Adrenal gland (tissue), 12 donors: ENCODE data around the gene KRTCAP2. TPM values are rescaled to one million over a fixed set of nuclear protein-coding genes. Genes with fewer than 3 reads are reported as not detected.
A peak's percentile ranks its signal among the peaks of the same experiment; 100 is the strongest.
"Not testable (repeated sequence)": the region's sequence is repeated elsewhere in the genome, so short reads cannot be mapped to it uniquely, and the experiment has no call there.

ENCODE experiments used
- DNase-seq, 7 donors: peaks; one replicate each; pipeline ENCODE4 v3.0.0-alpha.2; 2019 to 2020
- H3K27ac ChIP-seq, 5 donors: fragments of 200-600 bp; sonication (generic) in 4 of 5; 1 replicate in 3 of 5; 2 replicates in 2 of 5; pipeline versions ENCODE4 v1.5.1 to v1.8.0; 2016 to 2020; ENCODE audit warnings: mild to moderate bottlenecking in 1 of 5
- H3K27me3 ChIP-seq: fragments of 200-600 bp; 2 replicates; pipeline ENCODE4 v1.8.0; 2021
- H3K36me3 ChIP-seq, 2 donors: fragments of 200-600 bp; replicated peaks in 1 of 2; 1 replicate in 1 of 2; 2 replicates in 1 of 2; pipeline versions ENCODE4 v1.5.1 to v1.8.0; 2018 to 2022
- H3K4me1 ChIP-seq, 2 donors: fragments of 200-600 bp; replicated peaks in 1 of 2; 1 replicate in 1 of 2; 2 replicates in 1 of 2; pipeline versions ENCODE4 v1.5.1 to v1.8.0; 2018 to 2021
- H3K4me3 ChIP-seq, 4 donors: fragments of 200-600 bp; sonication (generic) in 3 of 4; one replicate each; pipeline ENCODE4 v1.5.1; 2016 to 2018
- H3K9me3 ChIP-seq, 3 donors: fragments of 200-600 bp; sonication (generic) in 1 of 3; replicated peaks in 1 of 3; 1 replicate in 2 of 3; 2 replicates in 1 of 3; pipeline versions ENCODE4 v1.5.1 to v1.8.0; 2016 to 2021
- CTCF ChIP-seq, 6 experiments: fragments of 450-650 bp in 4 of 6; fragments of 200-600 bp in 2 of 6; sonication (generic) in 1 of 6; IDR thresholded peaks; 1 replicate in 5 of 6; 2 replicates in 1 of 6; pipeline versions ENCODE4 v1.5.1 to v1.8.0; 2016 to 2021; ENCODE audit warnings: antibody characterized with exemption in 6 of 6, mild to moderate bottlenecking in 2 of 6, moderate library complexity in 1 of 6
- POLR2A ChIP-seq, 2 donors: fragments of 450-650 bp; IDR thresholded peaks; one replicate each; pipeline ENCODE4 v1.6.1; 2017; ENCODE audit warnings: antibody characterized with exemption in 2 of 2, mild to moderate bottlenecking in 2 of 2, moderate library complexity in 1 of 2
- WGBS, 4 donors: extraction: QIAGEN DNeasy Blood & Tissue Kit in 2 of 4; methylation state at CpG; one replicate each; pipeline versions ENCODE4 v1.1.5 to v1.1.7; 2013 to 2017; 5-methylcytosine and 5-hydroxymethylcytosine counted together
- intact Hi-C, 2 donors: fragments of 100-400 bp; cut with DNase I; formaldehyde crosslinking; loops; one replicate each; pipeline versions ENCODE4 v1.14.1 to v1.15.0; 2022 to 2023
- polyA plus RNA-seq, 3 donors: library from polyadenylated mRNA; stranded (reverse); fragments of 200-250 nt in 2 of 3; fragments of 350-450 nt in 1 of 3; fragmentation: Illumina TruSeq in 1 of 3; extraction: RNeasy Lipid Tissue Mini Kit (QIAGEN cat#74804) in 1 of 3; gene quantifications; one replicate each; pipeline ENCODE4 v1.2.3, GENCODE V29; 2013 to 2014
- total RNA-seq, 9 donors: library from RNA; depleted of rRNA in 4 of 9; stranded (reverse); fragments of >200 nt in 4 of 9; fragments of 120-200 nt in 1 of 9; fragmentation: NEBNext Ultra II Directional in 1 of 9; extraction: Animal tissue kit (Norgen Biotek cat#: 25700) in 1 of 9; gene quantifications; one replicate each; pipeline versions ENCODE4 v1.1.0 to v1.2.4, GENCODE V29; 2013 to 2023
- donor health status: healthy with polysubstance abuse.
- donor health status: Bipolar disorder and iron deficiency.
- donor health status: DM: yes; HTN: yes; CAD: no.
- donor health status: DM: no; HTN: no; CAD: no.
- donor health status: DM: no; HTN: no; CAD: no.
- donor health status: DM: yes; HTN: yes; CAD: no.

Gene KRTCAP2
- total and polyA plus RNA-seq, 12 donors = 76.1 to 806 (median 191) TPM

GRCh38 chr1:155169541-155169940 lies 3.6 kb downstream of the KRTCAP2 start:
- intact Hi-C loops = no loop called here
- Histone ChIP-seq H3K36me3 (peaks cover 0 to 22% of the 10 kb centered on the region in 2 donors), H3K4me1 (peaks cover 7 to 27% of the 10 kb centered on the region in 2 donors), H3K9me3 (no peaks in the 10 kb centered on the region), H3K4me3 (no peak overlapping the region), H3K27ac (no peak overlapping the region), H3K27me3 (no peaks in the 10 kb centered on the region)
- TF ChIP-seq CTCF (IDR thresholded peaks at IDR 0.05) (no peak), POLR2A (IDR thresholded peaks at IDR 0.05) (no peak)
- 67 to 83% (median 78%) methylated on average over 5 of the region's 5 CpGs for WGBS, 4 donors
- peak in 2 of 7 donors; percentile 11 to 40 for DNase-seq

GRCh38 chr1:155168456-155169210 lies 4.5 kb downstream of the KRTCAP2 start:
- intact Hi-C loops = no loop called here
- no peak for TF ChIP-seq POLR2A (IDR thresholded peaks at IDR 0.05)
- TF ChIP-seq CTCF (IDR thresholded peaks at IDR 0.05) = no peak
- Histone ChIP-seq H3K4me3 (no peak overlapping the region), H3K4me1 (peaks cover 7 to 27% of the 10 kb centered on the region in 2 donors), H3K27me3 (no peaks in the 10 kb centered on the region), H3K36me3 (peaks cover 0 to 22% of the 10 kb centered on the region in 2 donors), H3K27ac (no peak overlapping the region), H3K9me3 (no peaks in the 10 kb centered on the region)
- 74 to 87% (median 82%) methylated on average over 10 of the region's 10 CpGs for WGBS, 4 donors
- DNase-seq = peak in 1 of 7 donors; percentile 46

GRCh38 chr1:155168105-155168445 lies 5.0 kb downstream of the KRTCAP2 start:
- H3K4me3 ChIP-seq, intact Hi-C loops, DNase-seq, H3K27ac ChIP-seq, H3K27me3 ChIP-seq, H3K9me3 ChIP-seq: not testable (repeated sequence)
- WGBS, 4 donors = 25 to 38% (median 31%) methylated on average over 4 of the region's 4 CpGs
- peaks cover 7 to 27% of the 10 kb centered on the region in 2 donors for H3K4me1 ChIP-seq
- H3K36me3 ChIP-seq = peaks cover 0 to 22% of the 10 kb centered on the region in 2 donors

- H3K4me1 ChIP-seq = peaks cover 4 to 26% of the 10 kb centered on the region in 2 donors
- intact Hi-C loops = loop anchor here (2.0 kb wide), 1 partner anchor 75 kb away; no protein-coding TSS in a partner anchor
- DNase-seq = peak; percentile 85 to 94 (median 91)
- H3K27ac ChIP-seq = peak overlapping the region in 1 of 5 donors; percentile 48
- TF ChIP-seq POLR2A (IDR thresholded peaks at IDR 0.05) (no peak), CTCF (IDR thresholded peaks at IDR 0.05) (peak; percentile 83 to 97 (median 92))
- no peaks in the 10 kb centered on the region for H3K27me3 ChIP-seq
- 4 to 12% (median 8%) methylated on average over 5 to 28 of the region's 28 CpGs for WGBS, 4 donors
- no peaks in the 10 kb centered on the region for H3K9me3 ChIP-seq
- peaks cover 0 to 22% of the 10 kb centered on the region in 2 donors for H3K36me3 ChIP-seq
- no peak overlapping the region for H3K4me3 ChIP-seq
Measured at GRCh38 chr1:155167166-155168104, 5.7 kb downstream of the KRTCAP2 start.
